Cerebellar cortex (tissue), 1 donor: ENCODE data around the gene TMPRSS9.
"Not testable (repeated sequence)": the region's sequence is repeated elsewhere in the genome, so short reads cannot be mapped to it uniquely, and the experiment has no call there.

Source experiments
- DNase-seq: peaks from one replicate; pipeline ENCODE4 v3.0.0-alpha.2; 2015; ENCODE audit warnings: low spot score

TMPRSS9 gene

DNA sequence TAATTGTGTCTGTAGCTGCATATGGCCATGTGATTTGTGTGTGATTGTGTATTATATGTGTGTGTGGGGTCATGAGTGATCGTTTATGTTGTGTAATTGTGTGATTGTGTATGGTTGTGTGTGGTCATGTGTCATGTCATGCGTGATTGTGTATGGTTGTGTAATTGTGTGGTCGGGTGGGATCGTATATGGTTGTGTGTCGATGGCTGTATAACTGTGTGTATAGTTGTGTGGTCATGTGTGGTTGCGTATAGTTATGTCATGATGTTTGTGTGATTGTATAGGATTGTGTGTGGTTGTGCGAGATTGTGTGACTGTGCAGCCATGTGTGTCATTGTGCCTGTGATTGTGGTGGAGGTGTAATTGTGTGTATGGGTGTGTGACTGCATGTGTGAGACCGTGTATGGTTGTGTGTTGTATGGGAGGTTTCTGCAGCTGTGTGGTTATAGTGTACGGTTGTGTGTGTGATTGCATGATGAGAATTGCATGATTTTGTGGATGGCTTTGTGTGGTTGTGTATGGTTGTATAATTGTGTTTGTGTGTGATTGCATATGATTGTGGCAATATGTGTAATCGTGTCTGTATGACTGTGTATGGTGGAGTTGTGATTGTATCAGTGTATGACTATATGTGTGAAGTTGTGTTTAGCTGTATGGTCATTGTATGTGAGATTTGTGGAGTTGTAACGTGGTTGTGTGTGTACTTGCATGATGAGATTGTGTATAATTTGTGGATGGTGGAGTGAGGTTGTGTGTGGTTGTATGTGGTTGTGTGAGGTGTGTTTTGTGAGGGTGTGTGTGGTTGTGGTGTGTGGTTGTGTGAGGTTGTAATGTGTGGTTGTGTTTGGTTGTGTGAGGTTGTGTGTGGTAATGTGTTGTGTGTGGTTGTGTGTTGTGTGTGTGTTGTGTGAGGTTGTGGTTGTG lies 2.2 kb downstream of the TMPRSS9 start:
- DNase-seq = no peak

GRCh38 chr19:2362970-2363300 lies 2.9 kb downstream of the TMPRSS9 start:
- no peak for DNase-seq

- no peak for DNase-seq
Observed at GRCh38 chr19:2363419-2363818, 3.4 kb downstream of the TMPRSS9 start.

DNA sequence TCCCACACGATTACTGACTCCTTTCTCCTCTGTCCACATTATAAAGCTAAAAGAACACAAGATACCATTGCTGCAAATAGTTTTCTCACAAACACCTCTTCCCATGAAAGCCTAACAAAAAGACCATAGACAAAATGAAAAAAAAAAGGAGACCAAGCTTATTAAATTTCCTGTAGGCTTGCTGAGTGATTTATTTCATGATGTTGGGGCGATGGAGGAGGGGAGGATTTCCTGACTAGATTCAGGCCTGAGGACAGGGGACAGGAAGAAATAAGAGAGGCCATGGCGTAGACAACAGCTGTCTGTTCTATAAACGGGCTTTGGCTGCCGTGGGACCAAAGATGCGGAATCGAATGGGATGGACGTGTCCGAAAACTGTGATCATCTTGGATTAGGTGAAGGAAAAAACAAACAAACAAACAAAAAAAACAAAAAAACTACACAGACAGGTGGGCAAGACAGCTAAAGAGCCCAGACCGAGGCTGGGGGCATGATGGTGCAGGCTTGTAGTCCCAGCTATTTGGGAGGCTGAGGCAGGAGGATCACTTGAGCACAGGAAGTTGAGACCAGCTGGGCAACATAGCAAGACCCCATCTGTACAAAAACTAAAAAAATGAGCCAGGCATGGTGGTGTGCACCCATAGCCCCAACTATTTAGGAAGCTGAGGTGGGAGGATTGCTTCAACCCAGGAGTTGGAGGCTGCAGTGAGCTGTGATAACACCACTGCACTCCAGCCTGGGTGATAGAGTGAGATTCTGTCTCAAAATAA lies 5.3 kb downstream of the TMPRSS9 start:
- no peak for DNase-seq

DNA sequence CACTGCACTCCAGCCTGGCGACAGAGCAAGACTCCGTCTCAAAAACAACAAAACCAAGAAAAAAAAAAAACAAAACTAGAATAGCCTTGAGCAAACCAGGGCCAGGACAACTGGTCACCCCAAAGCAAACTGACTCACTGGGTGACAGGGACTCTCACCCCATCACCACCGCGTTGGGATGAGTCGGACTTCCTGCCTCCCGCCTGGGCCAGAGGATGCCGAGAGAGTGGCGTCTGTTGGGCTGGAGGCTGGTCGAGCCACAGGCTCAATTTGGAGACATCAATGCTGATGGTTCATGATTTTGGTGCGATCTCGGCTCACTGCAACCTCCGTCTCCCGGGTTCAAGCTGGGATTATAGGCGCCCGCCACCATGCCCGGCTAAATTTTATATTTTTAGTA lies 11.6 kb downstream of the TMPRSS9 start:
- DNase-seq = no peak

GRCh38 chr19:2372076-2372612 lies 12.1 kb downstream of the TMPRSS9 start:
- no peak for DNase-seq

DNA sequence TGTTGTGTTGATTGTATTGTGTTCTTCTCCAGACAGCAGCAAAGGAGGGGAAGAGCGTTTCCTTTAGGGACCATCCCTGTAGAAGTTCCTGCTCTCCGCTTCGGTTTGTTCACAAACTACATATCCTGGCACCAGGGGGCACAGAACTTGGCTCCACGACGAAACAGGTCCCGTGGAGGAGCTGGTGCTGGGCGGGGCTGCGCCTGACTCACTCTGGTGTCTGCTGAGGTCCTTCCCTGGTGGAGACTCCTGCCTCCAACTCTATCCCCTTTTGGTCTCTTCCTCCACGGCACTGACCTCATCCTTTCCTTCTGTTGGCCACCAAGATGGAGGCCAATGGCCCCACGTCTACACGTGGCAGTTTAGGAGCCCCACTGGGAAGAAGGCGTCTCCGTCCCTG lies 14.7 kb downstream of the TMPRSS9 start:
- no peak for DNase-seq

DNA sequence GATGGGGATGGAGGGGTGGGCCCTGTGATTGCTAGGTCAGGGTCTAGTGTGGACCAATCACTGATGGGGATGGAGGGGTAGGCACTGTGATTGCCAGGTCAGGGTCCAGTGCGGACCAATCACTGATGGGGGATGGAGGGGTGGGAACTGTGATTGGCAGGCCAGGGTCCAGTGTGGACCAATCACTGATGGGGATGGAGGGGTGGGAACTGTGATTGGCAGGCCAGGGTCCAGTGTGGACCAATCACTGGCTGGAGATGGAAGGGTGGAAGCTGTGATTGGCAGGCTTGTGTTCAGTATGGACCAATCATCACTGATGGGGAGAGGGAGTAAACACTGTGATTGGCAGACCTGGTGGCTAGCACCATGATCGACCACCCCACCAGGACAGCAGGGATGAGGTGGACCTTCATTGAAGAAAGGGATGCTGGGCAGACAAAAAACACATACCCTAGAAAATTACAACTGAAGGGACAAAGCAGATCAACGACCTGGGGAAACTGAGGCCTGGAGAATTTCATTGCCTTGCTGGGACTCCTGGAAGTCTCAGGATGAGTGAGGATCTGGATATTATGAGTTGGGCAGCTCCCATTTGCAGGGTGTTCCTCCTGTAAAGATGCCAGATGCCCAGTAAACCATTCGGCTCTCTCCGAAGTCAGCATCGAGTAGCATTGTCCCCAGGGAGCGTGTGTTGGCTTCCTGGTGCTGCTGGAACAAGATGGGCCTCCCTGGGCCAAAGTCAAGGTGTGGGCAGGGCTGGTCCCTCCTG lies 15.5 kb downstream of the TMPRSS9 start:
- no peak for DNase-seq

DNA sequence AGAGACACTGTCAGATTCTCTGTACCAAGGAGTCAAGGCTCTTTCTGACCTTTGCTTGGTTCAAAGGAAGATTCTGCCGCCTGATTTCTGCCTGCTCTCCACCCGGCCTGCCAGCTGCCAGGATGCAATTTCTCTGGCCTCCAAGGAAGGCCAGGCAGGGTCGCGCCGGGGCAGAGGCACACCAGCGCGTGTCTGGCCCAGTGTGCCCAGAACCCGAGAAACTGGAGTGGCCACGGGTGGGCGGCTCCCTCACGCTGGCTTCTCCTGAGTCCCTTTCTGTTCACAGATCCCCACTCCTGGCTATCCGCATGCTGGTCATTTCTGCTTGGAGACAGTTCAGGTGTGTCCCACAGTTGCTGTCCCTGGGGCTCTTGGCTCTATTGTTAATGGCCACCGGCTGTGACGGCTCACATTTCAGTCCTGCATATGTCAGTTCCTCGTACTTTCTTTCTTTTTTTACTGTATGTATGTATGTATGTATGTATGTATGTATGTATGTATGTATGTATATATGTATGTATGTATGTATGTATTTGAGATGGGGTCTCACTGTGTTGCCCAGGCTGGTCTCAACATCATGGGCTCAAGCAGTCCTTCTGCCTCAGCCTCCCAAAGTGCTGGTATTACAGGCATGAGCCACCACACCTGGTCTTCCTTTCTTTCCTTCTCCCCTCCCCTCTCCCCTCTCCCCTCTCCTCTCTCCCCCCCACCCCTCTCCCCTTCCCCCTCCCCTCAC lies 16.9 kb downstream of the TMPRSS9 start:
- DNase-seq = no peak

GRCh38 chr19:2380567-2380966 lies 20.5 kb downstream of the TMPRSS9 start:
- DNase-seq = no peak

DNA sequence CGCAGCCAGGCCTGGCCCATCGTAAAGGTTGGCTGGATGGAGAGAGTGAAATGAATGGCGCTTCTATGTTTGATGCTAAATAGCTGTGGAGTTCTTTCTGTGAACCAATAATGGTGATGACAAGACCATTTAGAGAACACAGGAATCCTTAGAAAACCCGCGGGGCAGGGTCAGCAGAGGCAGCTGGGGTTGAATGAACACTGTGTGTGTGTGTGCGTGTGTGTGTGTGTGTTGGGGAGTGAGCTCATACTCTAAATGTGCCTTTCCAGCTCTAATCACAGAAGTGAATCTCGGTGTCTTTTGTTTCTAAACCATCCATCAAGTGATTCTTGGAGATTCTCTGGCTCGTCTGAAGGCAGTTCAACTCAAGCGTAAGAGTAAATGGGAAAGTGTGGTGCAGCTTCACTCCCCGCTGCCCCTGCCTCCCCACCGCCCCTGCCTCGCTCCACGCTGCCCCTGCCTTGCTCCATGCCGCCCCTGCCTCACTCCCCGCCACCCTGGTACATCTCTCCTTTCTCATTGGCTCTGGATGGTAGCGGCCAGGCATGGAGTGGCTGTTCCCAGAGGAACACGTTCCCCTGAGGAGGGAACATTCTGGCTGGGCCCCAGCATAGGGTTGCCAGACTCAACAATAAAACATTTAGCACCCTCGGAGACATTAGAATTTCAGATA lies 21.2 kb downstream of the TMPRSS9 start:
- peak; percentile 15 for DNase-seq

GRCh38 chr19:2382530-2383222 lies 22.6 kb downstream of the TMPRSS9 start:
- DNase-seq = no peak

DNA sequence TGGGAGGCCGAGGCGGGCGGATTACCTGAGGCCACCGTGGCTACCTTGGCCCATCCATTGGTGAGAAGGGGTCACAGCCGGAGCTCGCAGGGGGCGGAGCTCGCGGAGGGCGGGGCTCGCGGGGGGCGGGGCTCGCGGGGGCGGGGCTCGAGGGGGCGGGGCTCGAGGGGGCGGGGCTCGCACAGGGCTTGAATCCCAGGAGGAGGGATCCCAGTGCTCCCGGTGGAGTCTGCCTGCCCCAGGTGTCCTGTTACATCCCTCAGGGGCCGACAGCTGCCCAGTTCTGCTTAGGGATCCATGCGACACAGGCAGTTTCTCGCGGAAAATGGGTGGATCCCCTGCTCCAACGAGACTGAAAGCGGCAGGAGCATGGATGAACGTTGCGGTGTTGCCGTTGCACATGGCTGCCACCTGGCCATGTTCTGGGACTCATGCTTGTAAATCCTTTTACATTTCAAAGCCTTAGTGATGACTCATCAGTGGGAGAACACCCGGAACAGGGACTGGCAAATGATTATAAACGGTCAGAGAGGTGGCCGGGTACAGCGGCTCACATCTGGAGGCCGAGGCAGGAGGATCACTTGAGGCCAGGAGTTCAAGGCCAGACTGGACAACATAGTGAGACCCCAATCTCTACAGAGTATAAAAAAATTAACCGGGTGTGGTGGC lies 25.1 kb downstream of the TMPRSS9 start:
- no peak for DNase-seq

- DNase-seq = no peak
Observed at GRCh38 chr19:2387367-2388288, 27.6 kb downstream of the TMPRSS9 start.

GRCh38 chr19:2389594-2389993 lies 29.5 kb downstream of the TMPRSS9 start:
- no peak for DNase-seq

GRCh38 chr19:2391118-2391725 lies 31.2 kb downstream of the TMPRSS9 start:
- DNase-seq = peak; percentile 81

DNA sequence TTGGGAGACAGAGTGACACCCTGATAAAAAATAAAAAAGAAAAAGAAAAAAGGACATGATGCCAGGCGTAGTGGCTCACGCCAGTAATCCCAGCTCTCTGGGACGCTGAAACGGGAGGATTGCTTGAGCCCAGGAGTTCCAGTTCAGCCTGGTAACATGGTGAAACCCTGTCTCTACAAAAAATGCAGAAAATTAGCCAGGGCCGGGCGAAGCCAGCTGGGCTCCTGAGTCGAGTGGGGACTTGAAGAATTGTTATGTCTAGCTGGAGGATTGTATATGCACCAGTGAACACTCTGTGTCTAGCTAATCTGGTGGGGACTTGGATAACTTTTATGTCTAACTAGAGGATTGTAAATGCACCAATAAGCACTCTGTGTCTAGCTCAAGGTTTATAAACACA lies 32.3 kb downstream of the TMPRSS9 start:
- no peak for DNase-seq

- DNase-seq = not testable (repeated sequence)
Observed at GRCh38 chr19:2392899-2393298, 32.8 kb downstream of the TMPRSS9 start.
